ENCODE measurements around the gene P2RX5. TPM values are rescaled to one million over a fixed set of nuclear protein-coding genes. Genes with fewer than 3 reads are reported as not detected.
"Not testable (repeated sequence)": the region's sequence is repeated elsewhere in the genome, so short reads cannot be mapped to it uniquely, and the experiment has no call there.

The P2RX5 gene
- total and polyA plus RNA-seq, 11 donors = 5.4 to 108 (median 14.3) TPM

DNA sequence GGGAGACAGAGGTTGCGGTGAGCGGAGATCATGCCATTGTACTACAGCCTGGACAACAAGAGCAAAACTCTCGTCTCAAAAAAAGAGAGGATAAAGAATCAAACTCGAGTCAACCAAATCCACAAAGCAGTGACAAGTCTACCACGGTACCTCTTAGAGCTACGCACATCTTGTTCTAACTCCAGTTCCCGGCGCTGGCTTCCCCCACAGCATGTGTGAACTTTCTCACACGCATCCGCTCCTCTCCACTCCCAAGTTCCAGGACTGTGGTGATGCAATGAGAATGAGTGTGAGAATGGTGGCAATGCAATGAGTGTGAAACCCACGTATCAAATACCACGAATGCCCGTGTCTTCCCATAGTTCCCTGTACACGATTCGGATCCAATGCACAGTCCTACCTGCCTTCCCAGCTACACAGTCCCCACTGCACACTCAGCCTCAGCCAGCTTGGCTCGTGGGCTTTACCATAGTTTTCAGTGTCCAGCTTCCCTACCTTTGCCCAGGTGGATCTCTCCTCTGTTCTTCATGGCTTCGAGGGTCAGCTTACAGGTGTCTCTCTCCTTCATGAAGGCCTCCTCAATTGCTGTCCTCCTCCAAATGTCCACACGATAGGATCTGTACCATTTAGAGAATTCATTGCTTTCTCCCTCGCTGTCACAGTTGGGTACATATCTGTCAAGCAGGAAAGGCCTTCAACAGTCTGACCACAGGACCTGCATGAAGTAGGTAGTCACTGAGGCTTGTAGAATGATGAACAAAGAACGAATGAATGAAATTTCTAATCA is 9.2 kb upstream of the P2RX5 start:
- intact Hi-C loops (cut with DNase I) = no loop called here

DNA sequence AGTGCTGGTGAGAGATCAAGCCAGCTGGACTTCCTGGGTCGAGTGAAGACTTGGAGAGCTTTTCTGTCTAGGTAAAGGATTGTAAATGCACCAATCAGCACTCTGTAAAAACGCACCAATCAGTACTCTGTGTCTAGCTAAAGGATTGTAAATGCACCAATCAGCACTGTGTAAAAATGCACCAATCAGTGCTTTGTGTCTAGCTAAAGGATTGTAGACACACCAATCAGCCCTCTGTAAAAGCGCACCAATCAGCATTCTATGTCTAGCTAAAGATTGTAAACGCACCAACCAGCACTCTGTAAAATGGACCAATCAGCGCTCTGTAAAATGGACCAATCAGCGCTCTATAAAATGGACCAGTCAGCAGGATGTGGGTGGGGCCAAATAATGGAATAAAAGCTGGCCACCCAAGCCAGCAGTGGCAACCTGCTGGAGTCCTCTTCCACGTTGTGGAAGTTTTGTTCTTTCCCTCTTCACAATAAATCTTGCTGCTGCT is 6.1 kb upstream of the P2RX5 start:
- not testable (repeated sequence) for H3K4me1 ChIP-seq, H3K9me3 ChIP-seq, H3K27me3 ChIP-seq, H3K36me3 ChIP-seq, DNase-seq, ATAC-seq, H3K27ac ChIP-seq, H3K4me3 ChIP-seq
- intact Hi-C loops (cut with DNase I) = loop anchor here in 1 of 10 donors (2.0 kb wide), 1 partner anchor 31 kb away; no protein-coding TSS in a partner anchor
- WGBS, 4 donors = 78 to 93% (median 85%) methylated on average over 7 of the region's 7 CpGs

More for the DNA sequence above, 9.2 kb upstream of the P2RX5 start:
- no peaks in the 10 kb centered on the region for H3K9me3 ChIP-seq
- TF ChIP-seq, protein P1, sequence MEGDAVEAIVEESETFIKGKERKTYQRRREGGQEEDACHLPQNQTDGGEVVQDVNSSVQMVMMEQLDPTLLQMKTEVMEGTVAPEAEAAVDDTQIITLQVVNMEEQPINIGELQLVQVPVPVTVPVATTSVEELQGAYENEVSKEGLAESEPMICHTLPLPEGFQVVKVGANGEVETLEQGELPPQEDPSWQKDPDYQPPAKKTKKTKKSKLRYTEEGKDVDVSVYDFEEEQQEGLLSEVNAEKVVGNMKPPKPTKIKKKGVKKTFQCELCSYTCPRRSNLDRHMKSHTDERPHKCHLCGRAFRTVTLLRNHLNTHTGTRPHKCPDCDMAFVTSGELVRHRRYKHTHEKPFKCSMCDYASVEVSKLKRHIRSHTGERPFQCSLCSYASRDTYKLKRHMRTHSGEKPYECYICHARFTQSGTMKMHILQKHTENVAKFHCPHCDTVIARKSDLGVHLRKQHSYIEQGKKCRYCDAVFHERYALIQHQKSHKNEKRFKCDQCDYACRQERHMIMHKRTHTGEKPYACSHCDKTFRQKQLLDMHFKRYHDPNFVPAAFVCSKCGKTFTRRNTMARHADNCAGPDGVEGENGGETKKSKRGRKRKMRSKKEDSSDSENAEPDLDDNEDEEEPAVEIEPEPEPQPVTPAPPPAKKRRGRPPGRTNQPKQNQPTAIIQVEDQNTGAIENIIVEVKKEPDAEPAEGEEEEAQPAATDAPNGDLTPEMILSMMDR (IDR thresholded peaks at IDR 0.05) = no peak
- TF ChIP-seq POLR2A (IDR thresholded peaks at IDR 0.05) = no peak
- H3K27me3 ChIP-seq = no peaks in the 10 kb centered on the region
- H3K4me3 ChIP-seq = no peak overlapping the region
- DNase-seq (no peak), ATAC-seq (no peak)
- H3K4me1 ChIP-seq = peaks cover 0 to 10% (median 0%) of the 10 kb centered on the region in 12 donors
- WGBS, 4 donors = 84 to 88% (median 85%) methylated on average over 20 of the region's 20 CpGs
- H3K36me3 ChIP-seq = no peaks in the 10 kb centered on the region
- no peak overlapping the region for H3K27ac ChIP-seq

DNA sequence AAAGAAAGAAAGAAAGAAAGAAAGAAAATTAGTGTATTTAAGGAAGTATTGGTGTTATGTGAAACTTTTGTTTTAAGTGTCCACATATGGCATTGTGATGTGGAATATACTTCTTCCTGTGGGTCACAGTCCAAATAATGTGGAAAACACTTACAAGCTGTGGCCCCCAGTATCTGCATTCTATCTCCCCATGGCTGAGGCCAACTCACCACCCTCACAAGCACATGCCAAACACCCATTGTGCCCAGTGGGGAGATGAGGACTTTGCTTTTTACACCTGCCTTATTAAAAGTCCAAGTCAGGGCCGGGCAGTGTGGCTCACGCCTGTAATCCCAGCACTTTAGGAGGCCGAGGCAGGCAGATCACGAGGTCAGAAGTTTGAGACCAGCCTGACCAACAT is 4.0 kb upstream of the P2RX5 start:
- Histone ChIP-seq H3K27me3 (peaks cover 0 to 24% (median 7%) of the 10 kb centered on the region in 9 donors), H3K4me3 (no peak overlapping the region), H3K27ac (no peak overlapping the region), H3K9me3 (peaks cover 0 to 9% (median 0%) of the 10 kb centered on the region in 12 donors), H3K36me3 (no peaks in the 10 kb centered on the region), H3K4me1 (peaks cover 0 to 17% (median 5%) of the 10 kb centered on the region in 12 donors)
- intact Hi-C loops (cut with DNase I) = no loop called here
- no peak for TF ChIP-seq POLR2A (IDR thresholded peaks at IDR 0.05)
- TF ChIP-seq, protein P1 (IDR thresholded peaks at IDR 0.05) = no peak
- DNase-seq = no peak
- 87 to 92% (median 88%) methylated on average over 4 of the region's 4 CpGs for WGBS, 4 donors
- ATAC-seq = no peak

DNA sequence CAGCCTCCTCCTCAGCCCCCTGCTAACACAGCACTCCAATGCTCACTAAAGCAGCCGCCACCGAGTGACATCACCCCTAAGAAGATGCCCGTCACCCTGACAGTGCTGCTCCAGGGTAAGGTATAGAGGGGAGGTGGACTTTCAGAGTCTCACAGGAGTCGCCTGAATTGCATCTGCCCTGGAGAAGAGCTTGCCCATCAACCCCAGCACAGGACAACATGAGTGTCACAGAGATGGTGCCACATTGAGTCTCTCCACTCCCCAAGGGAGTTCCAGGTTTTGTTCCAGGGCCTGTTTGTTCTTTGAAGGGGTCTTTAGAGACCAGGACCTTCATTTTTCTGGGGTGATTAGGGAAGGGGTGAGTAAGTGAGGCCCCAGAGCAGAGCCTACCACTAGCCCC is 2.2 kb upstream of the P2RX5 start:
- Histone ChIP-seq H3K4me1 (peaks cover 0 to 23% (median 8%) of the 10 kb centered on the region in 12 donors), H3K36me3 (no peaks in the 10 kb centered on the region), H3K4me3 (no peak overlapping the region), H3K27me3 (peaks cover 0 to 29% (median 10%) of the 10 kb centered on the region in 9 donors), H3K9me3 (peaks cover 0 to 9% (median 0%) of the 10 kb centered on the region in 12 donors), H3K27ac (no peak overlapping the region)
- no peak for DNase-seq
- WGBS, 4 donors = 83 to 98% (median 94%) methylated on average over 4 of the region's 4 CpGs
- ATAC-seq = no peak
- intact Hi-C loops (cut with DNase I) = no loop called here
- TF ChIP-seq POLR2A (IDR thresholded peaks at IDR 0.05) = no peak
- TF ChIP-seq, protein P1 (IDR thresholded peaks at IDR 0.05) = no peak

Measured in heart left ventricle (tissue), 16 donors.